Fibroblast of pulmonary artery (primary cell): ENCODE results near the gene METTL22.

Experiments used
- DNase-seq: peaks from one replicate; pipeline ENCODE4 v3.0.0-alpha.2; 2010; ENCODE audit warnings: low read depth
- H3K4me3 ChIP-seq: replicated peaks from 2 replicates; pipeline ENCODE4 v1.5.1; 2011; ENCODE audit warnings: low read depth, mild to moderate bottlenecking, control low read depth, low read length, moderate library complexity
- TF ChIP-seq, protein P1 (sequence below): IDR thresholded peaks from 2 replicates; pipeline ENCODE4 v1.5.1; 2011; ENCODE audit warnings: mild to moderate bottlenecking, control low read depth, low read length, inconsistent platforms; ENCODE audit errors: missing control alignments

Gene METTL22

DNA sequence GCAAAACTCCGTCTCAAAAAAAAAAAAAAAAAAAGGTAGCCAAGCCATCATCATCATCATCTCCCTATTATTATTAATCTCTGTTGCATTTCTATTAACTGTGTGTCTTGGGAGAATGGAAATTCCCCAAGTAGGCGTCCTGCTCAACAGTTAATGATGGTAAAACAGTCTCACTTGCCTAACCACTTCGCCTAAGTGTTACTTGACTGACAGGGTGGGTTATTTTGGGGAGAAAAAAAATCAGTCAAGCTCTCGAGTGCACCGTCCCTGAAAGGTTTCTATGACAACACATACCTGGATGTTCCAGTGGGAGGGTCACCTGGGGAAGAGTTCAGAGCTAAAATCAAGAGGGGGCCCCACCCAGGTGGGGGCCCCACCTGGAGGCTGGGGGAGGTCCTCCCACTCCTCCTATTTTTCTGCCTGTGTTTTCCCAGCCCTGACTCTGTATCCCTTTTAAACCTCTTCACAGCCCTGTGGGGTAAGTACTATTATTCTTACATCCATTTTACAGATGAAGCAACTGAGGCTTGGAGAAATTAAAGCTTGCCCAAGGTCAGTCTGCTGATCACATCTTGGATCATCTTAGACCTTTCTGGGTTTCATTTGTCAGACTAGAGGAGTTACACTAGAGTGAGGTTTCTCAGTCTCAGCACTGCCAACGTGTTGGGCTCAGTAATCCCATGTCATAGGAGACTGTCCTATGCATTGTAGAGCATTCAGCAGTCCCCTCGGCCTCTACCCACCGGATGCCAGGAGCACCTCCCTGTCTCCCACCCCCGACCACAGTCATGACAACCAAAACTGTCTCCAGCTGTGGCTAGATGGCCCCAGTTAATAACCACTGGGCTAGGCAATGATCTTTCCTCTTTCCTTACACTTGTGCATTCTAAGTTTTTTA is 41.9 kb downstream of the METTL22 start:
- DNase-seq = no peak
- TF ChIP-seq, protein P1, sequence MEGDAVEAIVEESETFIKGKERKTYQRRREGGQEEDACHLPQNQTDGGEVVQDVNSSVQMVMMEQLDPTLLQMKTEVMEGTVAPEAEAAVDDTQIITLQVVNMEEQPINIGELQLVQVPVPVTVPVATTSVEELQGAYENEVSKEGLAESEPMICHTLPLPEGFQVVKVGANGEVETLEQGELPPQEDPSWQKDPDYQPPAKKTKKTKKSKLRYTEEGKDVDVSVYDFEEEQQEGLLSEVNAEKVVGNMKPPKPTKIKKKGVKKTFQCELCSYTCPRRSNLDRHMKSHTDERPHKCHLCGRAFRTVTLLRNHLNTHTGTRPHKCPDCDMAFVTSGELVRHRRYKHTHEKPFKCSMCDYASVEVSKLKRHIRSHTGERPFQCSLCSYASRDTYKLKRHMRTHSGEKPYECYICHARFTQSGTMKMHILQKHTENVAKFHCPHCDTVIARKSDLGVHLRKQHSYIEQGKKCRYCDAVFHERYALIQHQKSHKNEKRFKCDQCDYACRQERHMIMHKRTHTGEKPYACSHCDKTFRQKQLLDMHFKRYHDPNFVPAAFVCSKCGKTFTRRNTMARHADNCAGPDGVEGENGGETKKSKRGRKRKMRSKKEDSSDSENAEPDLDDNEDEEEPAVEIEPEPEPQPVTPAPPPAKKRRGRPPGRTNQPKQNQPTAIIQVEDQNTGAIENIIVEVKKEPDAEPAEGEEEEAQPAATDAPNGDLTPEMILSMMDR = no peak

DNA sequence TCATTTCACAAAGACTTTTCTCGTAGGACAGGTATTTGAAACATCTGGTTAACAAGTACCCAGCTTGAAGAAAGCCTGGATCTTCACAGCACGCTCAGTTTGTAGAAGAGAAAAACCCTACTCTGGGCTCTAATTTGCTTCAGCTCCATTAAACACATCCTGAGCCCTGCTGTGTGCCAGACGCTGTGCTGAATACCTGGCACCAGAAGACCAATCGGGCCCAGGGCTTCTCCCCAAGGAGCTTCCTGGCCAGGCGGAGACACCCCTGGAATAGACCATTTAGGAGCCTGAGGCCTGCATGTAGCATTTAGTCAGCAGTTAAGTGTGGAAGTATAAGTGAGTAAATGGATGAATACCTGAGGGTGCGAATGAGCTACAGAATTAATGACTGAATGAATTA is 44.0 kb downstream of the METTL22 start:
- no peak for DNase-seq
- TF ChIP-seq, protein P1 = no peak
- H3K4me3 ChIP-seq = no peak overlapping the region

More for the DNA sequence above, 41.9 kb downstream of the METTL22 start:
- no peak overlapping the region for H3K4me3 ChIP-seq

DNA sequence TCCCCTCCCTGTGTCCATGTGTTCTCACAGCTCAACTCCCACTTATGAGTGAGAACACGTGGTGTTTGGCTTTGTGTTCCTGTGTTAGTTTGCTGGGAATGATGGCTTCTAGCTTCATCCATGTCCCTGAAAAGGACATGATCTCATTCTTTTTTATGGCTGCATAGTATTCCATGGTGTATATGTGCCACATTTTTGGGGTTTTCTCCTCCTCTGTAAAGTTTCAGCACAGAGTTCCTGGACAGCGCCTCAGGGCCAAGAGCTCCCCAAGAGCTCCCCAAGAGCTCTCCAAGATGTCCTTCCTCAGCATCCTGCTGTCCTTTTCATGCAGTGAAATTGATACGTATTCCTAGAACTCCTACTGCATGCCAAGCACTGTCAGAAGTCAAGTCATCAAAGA is 46.0 kb downstream of the METTL22 start:
- no peak overlapping the region for H3K4me3 ChIP-seq
- TF ChIP-seq, protein P1 = no peak
- no peak for DNase-seq

DNA sequence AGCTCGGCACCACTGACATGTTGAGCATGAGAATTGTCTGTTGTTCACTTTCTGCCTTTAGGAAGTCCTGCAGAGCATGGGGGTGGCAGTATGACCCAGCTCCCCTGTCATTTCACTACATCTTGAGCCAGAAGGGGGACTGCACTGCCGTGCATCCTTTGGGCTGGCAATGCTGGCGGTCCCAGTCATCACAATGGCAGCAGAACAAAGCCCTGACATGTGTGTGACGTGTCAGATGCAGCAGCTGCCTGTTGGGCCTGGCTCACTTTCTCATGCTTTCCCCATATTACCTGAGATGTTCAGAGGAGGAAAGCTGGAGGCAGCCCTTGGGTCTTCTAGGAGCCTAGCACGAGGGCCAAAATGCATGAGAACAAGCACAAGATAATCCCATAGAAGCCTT is 46.6 kb downstream of the METTL22 start:
- TF ChIP-seq, protein P1 = no peak
- H3K4me3 ChIP-seq = no peak overlapping the region
- DNase-seq = no peak

DNA sequence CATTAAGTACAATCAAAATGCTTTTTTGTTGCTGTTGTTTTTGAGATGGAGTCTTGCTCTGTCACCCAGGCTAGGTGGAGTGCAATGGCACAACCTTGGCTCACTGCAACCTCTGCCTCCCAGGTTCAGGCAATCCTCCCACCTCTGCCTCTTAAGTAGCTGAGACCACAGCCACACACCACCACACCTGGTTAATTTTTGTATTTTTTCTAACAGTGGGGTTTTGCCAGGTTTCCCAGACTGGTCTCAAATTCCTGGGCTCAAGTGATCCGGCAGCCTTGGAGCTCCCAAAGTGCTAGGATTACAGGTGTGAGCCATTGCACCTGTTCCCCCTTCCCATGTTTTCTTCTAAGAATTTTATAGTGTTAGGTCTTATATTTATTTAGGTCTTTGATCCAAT is 48.0 kb downstream of the METTL22 start:
- TF ChIP-seq, protein P1 = no peak
- no peak overlapping the region for H3K4me3 ChIP-seq
- DNase-seq = no peak

DNA sequence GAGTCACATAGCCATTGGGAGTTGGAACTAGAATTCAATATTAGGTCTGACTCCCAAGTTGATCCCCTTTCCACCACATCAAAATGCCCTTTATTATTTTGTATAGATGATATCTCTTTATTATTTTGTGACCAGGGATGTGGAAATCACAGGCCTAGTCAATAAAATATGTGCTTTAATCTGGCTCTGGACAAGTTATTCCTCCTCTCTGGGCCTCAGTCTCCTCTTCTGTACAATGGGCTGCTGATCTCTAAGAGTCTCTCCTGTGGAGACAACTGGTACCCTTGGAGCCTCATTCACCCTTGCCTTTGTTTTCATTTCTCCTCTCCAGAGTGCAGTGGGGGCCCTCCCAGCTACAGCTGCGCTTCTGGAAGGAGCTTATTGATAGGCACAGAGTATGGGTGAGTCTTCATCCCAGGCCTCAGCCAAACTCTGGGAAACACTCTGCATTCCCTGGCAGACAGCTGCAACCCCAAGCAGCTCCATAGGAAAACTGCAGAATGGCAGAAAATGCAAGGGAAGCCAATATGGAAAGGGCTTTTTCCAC is 48.6 kb downstream of the METTL22 start:
- TF ChIP-seq, protein P1 = no peak
- no peak overlapping the region for H3K4me3 ChIP-seq
- DNase-seq = no peak
